ACHN (cell line): ENCODE measurements around the gene COL20A1.
"Not testable (repeated sequence)": the region's sequence is repeated elsewhere in the genome, so short reads cannot be mapped to it uniquely, and the experiment has no call there.

Experiments used
- DNase-seq: peaks from one replicate; pipeline ENCODE4 v3.0.0-alpha.2; 2015
- in situ Hi-C: cut with HindIII; loops from 2 replicates; pipeline ENCODE4 v1.10.0; 2017; ENCODE audit warnings: low sequenced_read_pairs, low pct_ligation_motif_present, low pct_unique_long_range_greater_than_20kb

Gene COL20A1

GRCh38 chr20:63292904-63293303, at the start of gene COL20A1:
Gene COL20A1, plus strand, starts transcription at chr20:63293186. Its CDS starts 1,922 bp downstream, at chr20:63295108.
- in situ Hi-C loops = loop anchor here (25.0 kb wide), 1 partner anchor 94 kb away; no protein-coding TSS in a partner anchor
- no peak for DNase-seq

- in situ Hi-C loops = no loop called here
- DNase-seq = no peak
Measured at GRCh38 chr20:63243604-63244247, 49.3 kb upstream of the COL20A1 start.

GRCh38 chr20:63244468-63244867, 48.5 kb upstream of the COL20A1 start:
- no peak for DNase-seq
- in situ Hi-C loops = no loop called here

- in situ Hi-C loops = no loop called here
- no peak for DNase-seq
Measured at GRCh38 chr20:63246490-63247288, 46.3 kb upstream of the COL20A1 start.

- no peak for DNase-seq
- in situ Hi-C loops = no loop called here
Measured at GRCh38 chr20:63247671-63248228, 45.2 kb upstream of the COL20A1 start.

GRCh38 chr20:63248835-63249591, 44.0 kb upstream of the COL20A1 start:
- in situ Hi-C loops = no loop called here
- peak; percentile 85 for DNase-seq

GRCh38 chr20:63249891-63250290, 43.1 kb upstream of the COL20A1 start:
- DNase-seq = no peak
- in situ Hi-C loops = no loop called here

GRCh38 chr20:63251350-63251749, 41.6 kb upstream of the COL20A1 start:
- in situ Hi-C loops = not testable (repeated sequence)
- DNase-seq = peak; percentile 20

GRCh38 chr20:63252284-63252711, 40.7 kb upstream of the COL20A1 start:
- DNase-seq = no peak
- in situ Hi-C loops = no loop called here

GRCh38 chr20:63253065-63253437, 39.9 kb upstream of the COL20A1 start:
- DNase-seq = no peak
- in situ Hi-C loops = no loop called here

- in situ Hi-C loops = no loop called here
- DNase-seq = no peak
Measured at GRCh38 chr20:63253438-63254231, 39.4 kb upstream of the COL20A1 start.

GRCh38 chr20:63254232-63254605, 38.8 kb upstream of the COL20A1 start, which contains the start of gene NKAIN4:
Gene NKAIN4, minus strand, starts transcription at chr20:63254463. Its CDS starts 13 bp downstream, at chr20:63254450.
- DNase-seq = no peak
- in situ Hi-C loops = no loop called here

GRCh38 chr20:63254606-63255384, 38.2 kb upstream of the COL20A1 start:
- DNase-seq = no peak
- in situ Hi-C loops = no loop called here

GRCh38 chr20:63255931-63256704, 36.9 kb upstream of the COL20A1 start:
- in situ Hi-C loops = no loop called here
- no peak for DNase-seq

- in situ Hi-C loops = no loop called here
- no peak for DNase-seq
Measured at GRCh38 chr20:63256954-63257353, 36.0 kb upstream of the COL20A1 start.

- no peak for DNase-seq
- in situ Hi-C loops = no loop called here
Measured at GRCh38 chr20:63257629-63258028, 35.4 kb upstream of the COL20A1 start.

GRCh38 chr20:63258781-63259180, 34.2 kb upstream of the COL20A1 start:
- in situ Hi-C loops = no loop called here
- DNase-seq = no peak
